ENCODE results near the gene MCTP1. TPM values are rescaled to one million over a fixed set of nuclear protein-coding genes. Genes with fewer than 3 reads are reported as not detected.
A peak's percentile ranks its signal among the peaks of the same experiment; 100 is the strongest.

MCTP1 gene
- total and polyA plus RNA-seq, 2 of the 13 experiments (the other 11 are each of a cell fraction or from before 2014, with no cell fraction given) = 0.15 to 0.48 TPM

- TF ChIP-seq, protein P1, sequence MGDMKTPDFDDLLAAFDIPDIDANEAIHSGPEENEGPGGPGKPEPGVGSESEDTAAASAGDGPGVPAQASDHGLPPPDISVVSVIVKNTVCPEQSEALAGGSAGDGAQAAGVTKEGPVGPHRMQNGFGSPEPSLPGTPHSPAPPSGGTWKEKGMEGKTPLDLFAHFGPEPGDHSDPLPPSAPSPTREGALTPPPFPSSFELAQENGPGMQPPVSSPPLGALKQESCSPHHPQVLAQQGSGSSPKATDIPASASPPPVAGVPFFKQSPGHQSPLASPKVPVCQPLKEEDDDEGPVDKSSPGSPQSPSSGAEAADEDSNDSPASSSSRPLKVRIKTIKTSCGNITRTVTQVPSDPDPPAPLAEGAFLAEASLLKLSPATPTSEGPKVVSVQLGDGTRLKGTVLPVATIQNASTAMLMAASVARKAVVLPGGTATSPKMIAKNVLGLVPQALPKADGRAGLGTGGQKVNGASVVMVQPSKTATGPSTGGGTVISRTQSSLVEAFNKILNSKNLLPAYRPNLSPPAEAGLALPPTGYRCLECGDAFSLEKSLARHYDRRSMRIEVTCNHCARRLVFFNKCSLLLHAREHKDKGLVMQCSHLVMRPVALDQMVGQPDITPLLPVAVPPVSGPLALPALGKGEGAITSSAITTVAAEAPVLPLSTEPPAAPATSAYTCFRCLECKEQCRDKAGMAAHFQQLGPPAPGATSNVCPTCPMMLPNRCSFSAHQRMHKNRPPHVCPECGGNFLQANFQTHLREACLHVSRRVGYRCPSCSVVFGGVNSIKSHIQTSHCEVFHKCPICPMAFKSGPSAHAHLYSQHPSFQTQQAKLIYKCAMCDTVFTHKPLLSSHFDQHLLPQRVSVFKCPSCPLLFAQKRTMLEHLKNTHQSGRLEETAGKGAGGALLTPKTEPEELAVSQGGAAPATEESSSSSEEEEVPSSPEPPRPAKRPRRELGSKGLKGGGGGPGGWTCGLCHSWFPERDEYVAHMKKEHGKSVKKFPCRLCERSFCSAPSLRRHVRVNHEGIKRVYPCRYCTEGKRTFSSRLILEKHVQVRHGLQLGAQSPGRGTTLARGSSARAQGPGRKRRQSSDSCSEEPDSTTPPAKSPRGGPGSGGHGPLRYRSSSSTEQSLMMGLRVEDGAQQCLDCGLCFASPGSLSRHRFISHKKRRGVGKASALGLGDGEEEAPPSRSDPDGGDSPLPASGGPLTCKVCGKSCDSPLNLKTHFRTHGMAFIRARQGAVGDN (CRISPR knock-in tag; IDR thresholded peaks at IDR 0.05) = peak; percentile 42
- TF ChIP-seq PAWR (CRISPR knock-in tag; IDR thresholded peaks at IDR 0.05; ENCODE audit: borderline replicate concordance) = peak; percentile 41; the same call in 1 of the 2 replicates
- TF ChIP-seq PBX2 (CRISPR knock-in tag; IDR thresholded peaks at IDR 0.05) = no peak
- TF ChIP-seq EED (CRISPR knock-in tag; IDR thresholded peaks at IDR 0.05) = no peak
- TF ChIP-seq KDM5B (CRISPR knock-in tag; IDR thresholded peaks at IDR 0.05; ENCODE audit: borderline replicate concordance) = 0 out of 2 replicates have a peak, but pooled peaks have one; percentile 47
- no peak for TF ChIP-seq KDM6A (CRISPR knock-in tag; IDR thresholded peaks at IDR 0.05; ENCODE audit: low read depth)
- TF ChIP-seq, protein P2, sequence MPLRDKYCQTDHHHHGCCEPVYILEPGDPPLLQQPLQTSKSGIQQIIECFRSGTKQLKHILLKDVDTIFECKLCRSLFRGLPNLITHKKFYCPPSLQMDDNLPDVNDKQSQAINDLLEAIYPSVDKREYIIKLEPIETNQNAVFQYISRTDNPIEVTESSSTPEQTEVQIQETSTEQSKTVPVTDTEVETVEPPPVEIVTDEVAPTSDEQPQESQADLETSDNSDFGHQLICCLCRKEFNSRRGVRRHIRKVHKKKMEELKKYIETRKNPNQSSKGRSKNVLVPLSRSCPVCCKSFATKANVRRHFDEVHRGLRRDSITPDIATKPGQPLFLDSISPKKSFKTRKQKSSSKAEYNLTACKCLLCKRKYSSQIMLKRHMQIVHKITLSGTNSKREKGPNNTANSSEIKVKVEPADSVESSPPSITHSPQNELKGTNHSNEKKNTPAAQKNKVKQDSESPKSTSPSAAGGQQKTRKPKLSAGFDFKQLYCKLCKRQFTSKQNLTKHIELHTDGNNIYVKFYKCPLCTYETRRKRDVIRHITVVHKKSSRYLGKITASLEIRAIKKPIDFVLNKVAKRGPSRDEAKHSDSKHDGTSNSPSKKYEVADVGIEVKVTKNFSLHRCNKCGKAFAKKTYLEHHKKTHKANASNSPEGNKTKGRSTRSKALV (CRISPR knock-in tag; IDR thresholded peaks at IDR 0.05) = peak; percentile 99
- TF ChIP-seq, protein P3, sequence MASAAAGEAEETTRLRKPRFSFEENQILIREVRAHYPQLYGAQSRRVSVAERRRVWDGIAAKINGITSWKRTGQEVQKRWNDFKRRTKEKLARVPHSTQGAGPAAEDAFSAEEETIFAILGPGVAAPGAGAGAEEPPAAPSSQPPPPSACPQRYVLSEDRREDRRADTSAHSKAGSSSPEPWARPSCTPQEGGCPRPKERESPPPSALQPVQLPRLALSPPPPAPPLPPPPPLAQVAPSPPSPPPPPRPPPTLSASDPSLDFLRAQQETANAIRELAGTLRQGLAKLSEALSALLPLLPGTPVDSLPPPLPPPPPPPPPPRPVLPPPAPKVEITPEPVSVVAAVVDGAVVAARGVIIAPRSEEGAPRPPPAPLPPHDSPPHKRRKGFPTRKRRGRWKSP (CRISPR knock-in tag; IDR thresholded peaks at IDR 0.05) = peak; percentile 60; the same call in 1 of the 2 replicates
- no peak for TF ChIP-seq ZNF142 (CRISPR knock-in tag; IDR thresholded peaks at IDR 0.05)
- peak; percentile 68 for TF ChIP-seq ZNF777 (CRISPR knock-in tag; IDR thresholded peaks at IDR 0.05)
- TF ChIP-seq EZH2 (conservative IDR thresholded peaks at IDR 0.05; ENCODE audit: low read depth, low read length) = 0 out of 2 replicates have a peak, but pooled peaks have one; percentile 44
- peak; percentile 49; the same call in 1 of the 2 replicates for TF ChIP-seq MTF2 (CRISPR knock-in tag; IDR thresholded peaks at IDR 0.05; ENCODE audit: borderline replicate concordance)
These were observed at the start of gene MCTP1 (continued) for GRCh38 chr5:95284572-95285408.
